HuH-7 (cell line): ENCODE data around the gene S100Z.
"Not testable (repeated sequence)": the region's sequence is repeated elsewhere in the genome, so short reads cannot be mapped to it uniquely, and the experiment has no call there.

ENCODE experiments used
- DNase-seq: peaks from one replicate; pipeline ENCODE4 v3.0.0; 2011; ENCODE audit warnings: low spot score

Gene S100Z

DNA sequence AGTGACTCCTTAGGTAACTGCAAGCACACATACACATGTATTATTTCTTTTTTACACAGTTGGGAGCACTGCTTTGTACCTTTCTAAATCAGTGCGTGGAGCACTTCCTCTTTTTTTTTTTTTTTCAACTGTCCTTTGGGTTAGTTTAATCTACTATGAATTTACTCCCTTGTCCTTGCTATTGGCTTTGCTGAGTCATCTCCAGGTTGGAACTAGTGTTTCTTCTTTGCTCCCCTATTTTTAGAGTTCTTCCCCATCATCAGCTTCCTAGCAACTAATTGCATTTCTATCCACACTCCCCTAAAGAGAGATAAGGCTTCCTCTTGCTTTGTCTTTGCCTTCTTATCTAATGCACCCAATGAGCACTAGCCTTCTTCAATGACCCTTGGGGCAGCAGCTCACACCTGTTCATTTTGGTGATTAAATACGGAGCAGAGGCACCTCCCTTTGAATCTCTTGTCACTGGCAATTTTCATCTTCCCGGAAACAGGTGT lies 24.3 kb downstream of the S100Z start:
- no peak for DNase-seq

DNA sequence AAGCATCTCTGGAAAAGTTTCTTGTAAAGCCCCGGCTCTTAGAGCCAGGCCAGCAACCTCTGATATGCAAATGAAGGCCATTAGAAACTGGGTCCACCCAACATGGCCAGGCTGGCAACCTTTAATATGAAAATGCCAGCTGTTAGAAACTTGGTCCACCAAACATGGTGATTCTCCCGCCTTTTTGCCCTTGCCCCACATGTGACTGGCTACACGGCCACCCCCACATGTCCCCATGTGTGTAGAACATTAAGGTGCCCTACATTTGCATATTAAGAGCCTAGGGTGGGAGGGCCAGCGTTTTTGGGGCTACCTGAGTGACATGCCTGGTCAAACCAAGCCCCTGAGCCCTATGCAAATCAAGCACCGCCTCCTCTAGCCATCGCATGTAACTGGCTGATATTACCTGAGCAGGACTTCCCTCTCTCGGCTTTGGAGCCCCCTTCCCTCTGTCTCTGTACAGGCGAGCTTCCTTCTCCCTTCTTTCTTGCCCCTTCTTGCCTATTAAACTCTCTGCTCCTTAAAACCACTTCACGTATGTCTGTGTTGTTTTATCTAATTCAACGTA lies 39.0 kb downstream of the S100Z start:
- DNase-seq, result no peak

DNA sequence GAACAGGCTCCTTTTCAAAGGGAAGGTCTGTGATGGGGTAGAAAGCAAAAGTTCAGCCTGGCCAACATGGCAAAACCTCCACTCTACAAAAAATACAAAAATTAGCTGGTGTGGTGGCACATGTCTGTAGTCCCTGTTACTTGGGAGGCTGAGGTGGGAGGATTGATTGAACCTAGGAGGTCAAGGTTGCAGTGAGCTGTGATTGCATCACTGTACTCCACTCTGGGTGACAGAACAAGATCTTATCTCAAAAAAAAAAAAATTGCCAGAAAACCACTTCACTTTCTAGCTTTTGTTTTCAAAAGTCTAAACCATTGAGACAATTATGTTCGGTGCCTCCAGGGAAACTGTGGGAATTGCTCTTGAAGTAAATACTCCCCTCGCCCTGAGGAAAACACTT lies 43.5 kb downstream of the S100Z start:
- DNase-seq, result no peak

DNA sequence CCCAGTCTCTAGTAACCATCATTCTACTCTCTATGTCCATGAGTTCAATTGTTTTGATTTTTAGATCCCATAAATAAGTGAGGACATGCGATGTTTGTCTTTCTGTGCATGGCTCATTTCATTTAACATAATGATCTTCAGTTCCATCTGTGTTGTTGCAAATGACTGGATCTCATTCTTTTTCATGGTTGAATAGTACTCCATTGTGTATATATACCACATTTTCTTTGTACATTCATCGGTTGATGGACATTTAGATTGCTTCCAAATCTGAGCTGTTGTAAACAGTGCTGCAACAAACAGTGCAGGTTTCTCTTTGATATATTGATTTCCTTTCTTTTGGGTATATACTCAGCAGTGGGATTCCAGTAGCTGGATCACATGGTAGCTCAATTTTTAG lies 46.4 kb downstream of the S100Z start:
- no peak for DNase-seq

DNA sequence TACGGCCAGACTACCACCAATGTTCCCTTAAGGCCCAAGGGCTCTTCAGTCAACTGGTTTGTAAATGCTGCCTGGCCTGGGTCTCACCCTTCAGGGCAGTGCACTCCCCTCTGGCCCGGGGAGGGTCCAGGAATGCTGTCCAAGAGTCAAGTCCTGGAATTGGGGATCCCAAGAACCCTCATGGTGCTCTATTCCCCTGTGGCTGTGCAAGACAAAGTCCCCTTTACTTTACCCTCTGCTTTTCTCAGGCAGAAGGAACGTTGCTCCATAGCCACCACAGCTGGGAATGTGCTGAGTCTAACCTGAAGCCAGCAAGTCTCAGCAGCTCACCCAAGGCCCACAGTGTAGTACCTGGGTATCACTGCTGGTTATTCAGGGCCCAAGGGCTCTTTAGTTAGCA lies 51.7 kb downstream of the S100Z start:
- no peak for DNase-seq

DNA sequence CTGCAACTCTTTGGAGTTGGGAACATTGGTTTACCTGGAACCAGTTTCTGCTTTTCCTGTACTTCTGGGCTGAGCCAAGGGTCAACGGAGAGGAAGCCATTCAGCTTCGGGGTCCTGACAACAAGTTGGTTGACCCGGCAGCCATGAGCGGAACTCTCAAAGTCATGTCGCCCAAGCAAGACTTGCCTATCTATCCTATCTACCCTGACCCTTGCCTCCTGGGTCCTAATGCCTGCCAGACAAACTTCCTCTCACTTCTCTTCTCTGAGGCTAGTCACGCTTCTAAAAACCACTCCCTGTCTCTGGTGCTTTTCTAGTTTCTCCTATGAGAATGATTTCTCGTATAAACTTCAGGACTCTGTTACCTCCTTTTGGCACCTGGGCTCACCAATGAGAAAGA lies 58.4 kb downstream of the S100Z start:
- DNase-seq, result no peak

DNA sequence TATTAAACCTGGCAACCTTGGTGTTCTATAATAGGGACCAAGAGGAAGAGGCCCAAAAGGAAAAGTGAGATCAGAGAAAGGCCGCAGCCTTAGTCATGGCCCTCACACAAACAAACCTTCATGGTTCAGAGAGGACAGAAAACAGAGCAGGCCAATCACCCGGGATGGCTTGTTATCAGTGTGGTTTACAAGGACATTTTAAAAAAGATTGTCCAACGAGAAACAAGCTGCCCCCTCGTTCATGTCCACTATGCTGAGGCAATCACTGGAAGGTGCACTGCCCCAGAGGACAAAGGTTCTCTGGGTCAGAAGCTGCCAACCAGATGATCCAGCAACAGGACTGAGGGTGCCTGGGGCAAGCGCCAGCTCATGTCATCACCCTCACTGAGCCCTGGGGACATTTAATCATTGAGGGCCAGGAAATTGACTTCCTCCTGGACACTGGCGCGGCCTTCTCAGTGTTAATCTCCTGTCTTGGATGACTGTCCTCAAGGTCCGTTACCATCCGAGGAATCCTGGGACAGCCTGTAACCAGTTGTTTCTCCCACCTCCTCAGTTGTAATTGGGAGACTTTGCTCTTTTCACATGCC lies 60.6 kb downstream of the S100Z start:
- DNase-seq, result not testable (repeated sequence)

DNA sequence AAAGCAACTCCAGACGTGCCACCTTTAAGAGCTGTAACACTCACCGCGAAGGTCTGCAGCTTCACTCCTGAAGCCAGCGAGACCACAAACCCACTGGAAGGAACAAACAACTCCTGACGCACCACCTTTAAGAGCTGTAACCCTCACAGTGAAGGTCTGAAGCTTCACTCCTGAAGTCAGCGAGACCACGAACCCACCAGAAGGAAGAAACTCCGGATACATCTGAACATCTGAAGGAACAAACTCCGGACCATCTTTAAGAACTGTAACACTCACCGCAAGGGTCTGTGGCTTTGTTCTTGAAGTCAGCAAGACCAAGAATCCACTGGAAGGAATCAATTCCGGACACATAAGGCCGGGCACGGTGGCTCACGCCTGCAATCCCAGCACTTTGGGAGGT lies 64.9 kb downstream of the S100Z start:
- not testable (repeated sequence) for DNase-seq

DNA sequence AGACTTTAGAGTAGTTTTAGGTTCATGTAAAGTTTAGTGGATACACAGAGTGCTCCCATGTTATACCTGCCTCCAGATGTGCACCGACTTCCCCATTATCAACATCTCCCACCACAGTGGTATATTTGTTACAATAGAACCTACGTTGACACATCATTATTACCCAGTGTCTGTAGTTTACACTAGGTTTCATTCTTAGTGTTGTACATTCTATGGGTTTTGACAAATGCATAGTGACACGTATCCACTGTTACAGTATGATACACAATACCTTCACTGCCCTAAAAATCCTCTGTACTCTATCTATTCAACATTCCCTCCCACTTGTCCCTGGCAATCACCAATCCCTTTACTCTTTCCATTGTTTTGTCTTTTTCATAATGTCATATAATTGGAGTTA lies 68.7 kb downstream of the S100Z start:
- DNase-seq, result no peak

DNA sequence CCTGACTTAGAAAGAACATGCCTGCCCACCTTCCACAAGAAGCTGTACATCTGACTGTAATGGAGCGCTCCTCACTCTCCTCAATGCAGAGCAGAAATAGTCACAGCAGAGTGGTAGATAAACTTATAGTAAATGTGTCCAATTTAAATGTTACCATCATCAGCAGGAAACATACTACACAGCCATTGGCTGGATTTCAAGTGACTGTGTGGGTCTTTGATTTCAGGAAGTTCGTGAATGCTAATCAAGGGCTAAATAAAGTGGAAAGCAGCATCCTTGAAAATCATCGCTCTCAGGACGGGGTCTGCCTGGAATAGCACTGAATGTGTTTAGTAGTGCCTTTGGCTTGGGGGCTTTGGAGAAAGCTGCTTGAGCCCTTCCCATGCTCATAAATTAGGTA lies 70.7 kb downstream of the S100Z start:
- DNase-seq, result no peak

DNA sequence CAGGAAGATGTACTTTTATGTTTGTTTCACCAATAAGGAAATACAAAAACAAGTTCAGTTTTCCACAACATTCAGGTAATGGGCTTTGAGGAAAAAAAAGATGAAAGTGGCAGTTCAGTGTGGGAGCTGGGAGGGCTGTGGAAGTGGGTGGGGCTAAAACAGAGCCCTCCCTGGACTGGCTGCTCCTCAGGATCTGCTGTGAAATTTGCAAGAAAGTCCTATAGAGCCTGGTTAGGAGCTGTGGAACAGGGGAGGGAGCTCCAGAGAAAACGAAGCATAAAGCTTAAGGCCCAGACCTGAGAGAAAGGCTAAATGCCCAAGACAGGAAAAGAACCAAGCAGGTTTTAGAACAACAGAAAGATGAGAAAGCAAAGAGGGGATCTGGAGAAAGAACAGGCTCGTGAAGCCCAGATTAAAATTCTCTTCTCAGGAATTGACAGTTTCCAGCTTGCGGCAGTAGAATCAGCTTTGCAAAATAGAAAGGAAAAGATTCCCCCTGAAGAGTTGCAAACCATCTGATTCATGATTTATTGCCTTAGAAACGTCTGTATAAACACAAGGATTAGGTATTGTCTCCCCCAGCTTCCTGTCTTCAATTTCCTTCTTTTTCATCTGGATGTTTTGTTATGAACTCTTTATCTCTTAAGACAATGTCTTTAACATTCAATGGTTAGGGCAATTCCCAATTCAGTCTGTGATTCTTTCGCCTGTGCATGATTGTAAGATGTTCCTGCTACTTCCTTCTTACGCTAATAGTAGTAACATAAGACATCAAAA lies 76.7 kb downstream of the S100Z start:
- DNase-seq, result no peak

DNA sequence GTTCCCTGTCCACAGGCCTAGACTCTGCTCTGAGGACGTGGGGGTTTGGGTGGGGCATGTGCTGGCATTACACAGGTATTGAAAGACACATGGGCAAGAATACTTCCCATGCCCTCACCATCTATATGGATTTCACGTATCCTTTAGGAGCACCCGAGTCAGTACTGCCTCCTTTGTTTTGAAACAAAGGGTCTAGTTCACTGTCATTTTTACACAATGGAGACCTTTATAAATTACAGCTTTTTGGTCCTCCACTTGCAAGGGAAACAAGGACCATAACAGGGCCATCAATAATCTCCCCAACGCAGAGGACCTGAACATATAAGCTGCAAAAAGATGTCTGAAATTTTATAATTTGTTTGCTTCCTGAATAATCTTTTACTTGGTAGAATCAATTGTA lies 78.1 kb downstream of the S100Z start:
- no peak for DNase-seq

DNA sequence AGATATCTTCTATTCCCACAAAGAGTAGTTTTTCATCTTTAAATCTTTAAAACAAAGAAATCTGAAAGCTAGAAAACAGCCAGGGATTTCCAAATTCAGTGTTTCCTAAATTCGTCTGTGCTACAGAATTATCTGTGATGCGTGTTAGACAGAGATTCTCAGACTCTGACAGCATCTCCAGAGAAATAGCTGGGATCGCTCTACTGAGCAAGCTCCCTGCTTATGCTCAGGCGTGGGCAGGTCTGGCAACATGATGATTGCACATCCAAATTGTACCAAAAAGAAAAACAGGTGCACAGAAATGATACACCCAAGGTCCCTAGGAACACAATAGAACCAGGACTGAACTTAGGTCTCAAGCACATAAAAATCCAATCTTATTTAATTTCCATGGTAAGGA lies 80.3 kb downstream of the S100Z start:
- DNase-seq, result no peak

DNA sequence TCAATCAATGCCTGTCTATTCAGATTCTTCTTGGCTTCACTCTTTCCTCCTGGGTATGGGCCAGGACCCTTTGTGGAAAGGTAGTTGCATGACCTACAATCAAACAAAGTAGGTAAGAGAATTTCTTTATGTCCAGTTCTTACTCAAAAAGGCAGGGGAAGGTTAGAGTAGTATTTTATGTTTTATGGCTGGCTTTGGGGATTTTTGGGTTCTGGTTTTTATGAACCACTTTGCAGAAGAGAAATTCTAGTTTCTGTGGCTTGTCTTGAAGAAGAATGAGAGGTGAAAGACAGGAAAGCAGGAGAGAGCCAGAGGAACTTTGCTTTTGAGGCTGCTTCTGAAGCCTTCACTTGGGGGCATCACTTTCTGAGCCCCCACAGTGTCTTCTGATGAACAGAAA lies 88.4 kb downstream of the S100Z start:
- DNase-seq, result no peak

DNA sequence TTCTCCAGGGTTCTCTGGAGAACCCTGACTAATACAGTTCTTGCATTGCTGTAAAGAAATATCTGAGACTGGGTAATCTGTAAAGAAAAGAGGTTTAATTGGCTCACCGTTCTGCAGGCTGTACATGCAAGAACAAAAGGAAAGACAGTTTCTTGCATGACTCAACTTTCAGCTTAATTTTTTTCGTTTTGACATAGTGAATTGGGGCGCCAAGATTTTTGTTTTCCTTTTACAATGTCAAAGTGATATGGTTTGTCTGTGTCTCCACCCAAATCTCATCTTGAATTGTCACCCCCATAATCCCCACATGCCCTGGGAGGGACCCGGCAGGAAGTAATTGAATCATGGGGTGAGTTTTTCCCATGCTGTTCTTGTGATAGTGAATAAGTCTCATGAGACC lies 91.2 kb downstream of the S100Z start:
- no peak for DNase-seq

DNA sequence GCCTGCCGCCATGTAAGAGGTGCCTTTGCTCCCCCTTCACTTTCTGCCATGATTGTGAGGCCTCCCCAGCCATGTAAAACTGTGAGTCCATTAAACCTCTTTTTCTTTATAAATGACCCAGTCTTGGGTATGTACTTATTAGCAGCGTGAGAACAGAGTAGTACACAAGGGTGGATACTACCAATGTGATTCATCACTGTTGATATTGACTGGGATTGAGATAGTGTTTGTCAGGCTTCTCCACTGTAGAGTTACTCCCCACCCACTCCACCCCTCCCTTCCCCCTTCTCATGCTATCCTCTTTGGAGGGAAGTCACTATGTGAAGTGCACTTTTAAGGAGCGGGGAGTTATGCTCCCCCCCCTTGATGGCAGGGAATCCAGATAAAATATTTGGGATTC lies 91.6 kb downstream of the S100Z start:
- no peak for DNase-seq

DNA sequence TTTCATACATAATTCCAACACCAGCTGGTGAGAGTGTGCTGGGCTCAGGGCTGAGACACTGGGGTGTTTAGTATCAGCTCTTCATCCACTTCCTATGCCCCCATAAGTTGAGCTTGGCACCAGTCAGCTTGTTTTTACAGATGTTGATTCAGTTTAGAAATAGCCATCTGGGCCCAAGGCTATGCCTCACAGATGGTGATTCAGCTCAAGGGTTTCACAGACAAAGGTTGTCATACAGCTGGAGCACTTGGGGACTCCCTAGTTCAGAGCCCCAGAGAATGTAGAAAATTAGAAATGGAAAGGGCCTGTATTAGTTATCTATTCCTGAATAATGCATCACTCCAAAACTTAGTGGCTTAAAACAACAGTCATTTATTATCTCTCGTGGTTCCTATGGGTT lies 92.8 kb downstream of the S100Z start:
- no peak for DNase-seq

DNA sequence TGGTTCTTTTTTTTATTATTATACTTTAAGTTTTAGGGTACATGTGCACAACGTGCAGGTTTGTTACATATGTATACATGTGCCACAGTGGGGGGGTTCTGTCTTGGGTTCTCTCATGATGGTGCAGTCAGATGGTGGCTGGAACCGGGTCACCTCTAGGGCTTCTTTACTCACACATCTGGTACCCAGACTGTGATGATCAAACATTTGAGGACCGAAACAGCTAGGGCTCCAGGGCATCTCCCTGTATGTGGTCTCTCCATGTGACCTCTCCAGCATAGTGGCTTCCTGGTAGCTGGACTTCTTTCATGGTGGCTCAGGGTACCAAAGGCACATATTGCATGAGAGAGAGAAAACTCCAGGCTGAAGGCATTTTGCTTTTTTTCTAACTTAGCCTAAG lies 93.2 kb downstream of the S100Z start:
- DNase-seq, result no peak

DNA sequence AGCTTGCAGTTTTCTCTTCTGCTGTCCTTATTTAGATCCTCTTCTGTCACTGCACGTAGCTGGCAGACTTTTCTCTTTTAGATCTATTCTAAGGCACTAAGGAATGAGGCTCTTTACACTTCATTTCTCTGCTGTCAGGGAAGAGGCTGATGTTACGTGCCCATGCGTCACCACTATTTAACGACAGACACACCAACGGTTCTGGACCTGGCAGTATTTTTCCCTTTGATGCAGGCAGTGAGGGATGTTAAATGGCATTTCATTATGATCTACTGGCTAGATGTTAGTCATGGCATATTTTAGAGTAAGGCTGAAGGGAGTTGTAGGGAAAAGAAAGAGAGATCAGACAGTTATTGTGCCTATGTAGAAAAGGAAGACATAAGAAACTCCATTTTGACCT lies 94.8 kb downstream of the S100Z start:
- DNase-seq, result no peak

DNA sequence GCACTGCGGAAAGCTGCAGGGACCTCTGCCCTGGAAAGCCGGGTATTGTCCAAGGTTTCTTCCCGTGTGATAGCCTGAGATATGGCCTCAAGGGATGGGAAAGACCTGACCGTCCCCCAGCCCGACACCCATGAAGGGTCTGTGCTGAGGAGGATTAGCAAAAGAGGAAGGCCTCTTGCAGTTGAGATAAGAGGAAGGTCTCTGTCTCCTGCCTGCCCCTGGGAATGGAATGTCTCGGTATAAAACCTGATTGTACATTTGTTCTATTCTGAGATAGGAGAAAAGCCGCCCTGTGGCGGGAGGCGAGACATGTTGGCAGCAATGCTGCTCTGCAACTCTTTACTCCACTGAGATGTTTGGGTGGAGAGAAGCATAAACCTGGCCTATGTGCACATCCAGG lies 95.4 kb downstream of the S100Z start:
- not testable (repeated sequence) for DNase-seq

DNA sequence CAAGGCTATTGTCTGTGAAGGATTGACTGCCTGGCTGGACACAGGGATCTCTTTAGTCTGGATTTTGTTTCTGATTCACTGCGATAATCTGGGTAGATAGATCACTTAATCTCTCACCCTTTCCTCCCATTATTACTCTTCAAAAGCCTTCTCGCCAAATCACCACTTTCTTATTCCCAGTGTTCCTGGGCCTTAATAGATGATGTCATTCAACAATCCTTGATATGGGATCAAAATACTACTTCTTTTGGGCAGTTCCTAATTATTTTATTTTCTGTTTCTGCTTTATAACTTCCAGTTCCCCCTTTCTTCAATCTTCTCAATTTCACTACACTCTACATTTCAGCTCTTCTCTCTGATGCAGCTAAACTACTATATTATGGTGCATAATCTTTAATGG lies 96.3 kb downstream of the S100Z start:
- no peak for DNase-seq

DNA sequence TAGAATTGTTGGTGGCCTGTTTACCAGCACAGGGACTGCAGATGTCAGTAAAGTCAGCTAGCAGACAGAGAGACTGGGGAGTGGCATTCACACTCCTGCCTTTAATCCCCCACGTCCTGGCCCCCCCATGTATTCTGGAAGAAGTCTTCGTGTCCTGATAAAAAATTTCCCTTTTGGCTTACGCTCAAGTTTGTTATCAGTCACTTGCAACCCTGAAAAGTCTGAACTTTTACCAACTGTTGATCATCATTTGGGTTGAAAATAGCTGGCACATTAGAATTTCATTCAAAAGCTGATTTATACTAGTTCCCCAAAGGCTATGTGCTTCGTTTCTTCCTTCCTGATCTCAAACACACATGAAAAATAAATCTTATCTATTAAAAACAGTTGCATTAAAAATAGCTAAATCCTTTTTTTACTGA lies 97.3 kb downstream of the S100Z start:
- no peak for DNase-seq

DNA sequence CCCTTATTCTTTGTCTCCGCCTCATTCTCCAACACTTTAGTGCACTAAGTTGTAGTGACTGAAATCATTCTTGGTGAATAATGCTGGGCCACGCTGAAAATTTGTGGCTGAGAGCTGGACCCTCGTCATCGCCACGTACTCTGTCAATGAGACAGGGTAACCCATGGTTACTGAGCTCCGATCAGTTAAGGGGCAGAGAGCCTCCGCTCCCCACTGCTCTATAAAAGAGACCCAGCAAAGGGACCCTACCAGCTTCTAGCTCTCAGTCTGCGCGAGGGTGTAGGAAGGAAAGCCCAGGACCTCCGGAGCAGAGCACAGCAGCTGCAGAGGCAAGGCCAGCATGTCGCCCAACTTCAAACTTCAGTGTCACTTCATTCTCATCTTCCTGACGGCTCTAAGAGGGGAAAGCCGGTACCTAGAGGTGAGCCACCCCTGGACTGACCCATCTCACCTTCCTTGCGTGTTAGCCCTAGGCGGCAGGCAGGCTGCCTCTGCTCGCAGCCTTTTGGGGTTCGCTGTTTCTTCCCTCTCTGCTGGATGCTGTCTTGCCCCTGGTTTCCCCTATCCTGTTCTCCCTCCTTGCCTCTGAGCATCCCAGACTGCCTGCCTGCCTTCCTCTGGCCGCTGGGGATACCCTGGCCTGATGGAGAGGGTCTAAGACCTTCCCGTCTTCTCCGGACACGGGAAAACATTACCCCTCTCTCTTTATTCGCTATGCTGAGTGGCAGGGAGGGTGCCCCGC lies 103.2 kb downstream of the S100Z start, which contains the start of gene CRHBP:
CRHBP (plus strand) TSS at position 251 of the 742 bp plus-strand sequence; CDS start at position 341, 90 bp downstream.
- DNase-seq, result no peak
